Stimulated activated naive B cell treated with anti-CD40 and anti-IgM and Interleukin-4, amounts not matched to agents 10 μg/mL and 1 μg/mL and 100 μg/mL, for 72 hours (primary cell): ENCODE results near the gene ANKRD63.
A peak's percentile ranks its signal among the peaks of the same experiment; 100 is the strongest.

Source experiments
- ATAC-seq, 2 donors: fragments of 150-1000 bp; cut with Tn5 transposase; replicated peaks; 2 replicates each; pipeline ENCODE4 v1.10.0; 2021; ENCODE audit warnings: moderate library complexity in 1 of 2
- DNase-seq: peaks from one replicate; pipeline ENCODE4 v3.0.0; 2021
- H3K27ac Mint-ChIP-seq: one replicate; pipeline ENCODE4 v1.8.0; 2022; ENCODE audit warnings: mild to moderate bottlenecking, mixed read lengths
- H3K27me3 Mint-ChIP-seq, 2 donors: one replicate each; pipeline ENCODE4 v1.8.0; 2022; ENCODE audit warnings: mixed read lengths in 2 of 2
- H3K36me3 Mint-ChIP-seq, 2 donors: one replicate each; pipeline ENCODE4 v1.8.0; 2022; ENCODE audit warnings: mixed read lengths in 2 of 2, mild to moderate bottlenecking in 1 of 2
- H3K4me1 Mint-ChIP-seq, 2 donors: one replicate each; pipeline ENCODE4 v1.8.0; 2022; ENCODE audit warnings: mixed read lengths in 2 of 2, mild to moderate bottlenecking in 1 of 2
- H3K4me3 Mint-ChIP-seq, 2 donors: one replicate each; pipeline ENCODE4 v1.8.0; 2022; ENCODE audit warnings: mild to moderate bottlenecking in 2 of 2, mixed read lengths in 2 of 2, moderate library complexity in 1 of 2
- H3K9me3 Mint-ChIP-seq, 2 donors: one replicate each; pipeline ENCODE4 v1.8.0; 2022; ENCODE audit warnings: mixed read lengths in 2 of 2, mild to moderate bottlenecking in 1 of 2

The ANKRD63 gene

GRCh38 chr15:40307421-40308211, 24.8 kb upstream of the ANKRD63 start, which contains the start of gene PLCB2:
Gene PLCB2 (minus strand): TSS chr15:40307935. CDS start chr15:40307672, 263 bp downstream.
- no peaks in the 10 kb centered on the region for H3K27me3 Mint-ChIP-seq
- H3K36me3 Mint-ChIP-seq: peaks cover 17 to 18% of the 10 kb centered on the region in 2 donors
- H3K4me3 Mint-ChIP-seq: peak within 1 kb of the TSS; percentile 93 to 96
- no peaks in the 10 kb centered on the region for H3K9me3 Mint-ChIP-seq
- H3K4me1 Mint-ChIP-seq: peaks cover 23 to 41% of the 10 kb centered on the region in 2 donors
- peak; percentile 80 to 81 for ATAC-seq
- H3K27ac Mint-ChIP-seq: peak within 1 kb of the TSS; percentile 99
- peak; percentile 49 for DNase-seq

GRCh38 chr15:40306908-40307307, 24.0 kb upstream of the ANKRD63 start:
- peak overlapping the region; percentile 93 to 96 for H3K4me3 Mint-ChIP-seq
- no peaks in the 10 kb centered on the region for H3K27me3 Mint-ChIP-seq
- no peaks in the 10 kb centered on the region for H3K9me3 Mint-ChIP-seq
- ATAC-seq: no peak
- H3K27ac Mint-ChIP-seq: peak overlapping the region; percentile 70
- H3K36me3 Mint-ChIP-seq: peaks cover 21 to 23% of the 10 kb centered on the region in 2 donors
- H3K4me1 Mint-ChIP-seq: peaks cover 23 to 43% of the 10 kb centered on the region in 2 donors
- no peak for DNase-seq

- H3K36me3 Mint-ChIP-seq: peaks cover 26 to 28% of the 10 kb centered on the region in 2 donors
- ATAC-seq: no peak
- no peaks in the 10 kb centered on the region for H3K27me3 Mint-ChIP-seq
- peak overlapping the region; percentile 93 to 96 for H3K4me3 Mint-ChIP-seq
- no peaks in the 10 kb centered on the region for H3K9me3 Mint-ChIP-seq
- H3K4me1 Mint-ChIP-seq: peaks cover 26 to 48% of the 10 kb centered on the region in 2 donors
- H3K27ac Mint-ChIP-seq: peak overlapping the region; percentile 70
- DNase-seq: no peak
Observed at GRCh38 chr15:40306371-40306770, 23.5 kb upstream of the ANKRD63 start.

GRCh38 chr15:40305281-40305680, 22.4 kb upstream of the ANKRD63 start:
- Mint-ChIP-seq H3K9me3 (peaks cover 0 to 2% of the 10 kb centered on the region in 2 donors), H3K4me1 (peaks cover 26 to 48% of the 10 kb centered on the region in 2 donors), H3K27me3 (no peaks in the 10 kb centered on the region), H3K4me3 (no peak overlapping the region), H3K36me3 (peaks cover 31 to 38% of the 10 kb centered on the region in 2 donors), H3K27ac (peak overlapping the region; percentile 51)
- DNase-seq (no peak), ATAC-seq (no peak)

GRCh38 chr15:40303576-40303975, 20.7 kb upstream of the ANKRD63 start:
- H3K4me3 Mint-ChIP-seq: no peak overlapping the region
- ATAC-seq (no peak), DNase-seq (no peak)
- no peak overlapping the region for H3K27ac Mint-ChIP-seq
- peaks cover 15 to 32% of the 10 kb centered on the region in 2 donors for H3K4me1 Mint-ChIP-seq
- no peaks in the 10 kb centered on the region for H3K27me3 Mint-ChIP-seq
- H3K9me3 Mint-ChIP-seq: peaks cover 0 to 4% of the 10 kb centered on the region in 2 donors
- H3K36me3 Mint-ChIP-seq: peaks cover 44 to 55% of the 10 kb centered on the region in 2 donors

- H3K36me3 Mint-ChIP-seq: peaks cover 50 to 61% of the 10 kb centered on the region in 2 donors
- peaks cover 15 to 26% of the 10 kb centered on the region in 2 donors for H3K4me1 Mint-ChIP-seq
- H3K4me3 Mint-ChIP-seq: no peak overlapping the region
- no peaks in the 10 kb centered on the region for H3K27me3 Mint-ChIP-seq
- H3K27ac Mint-ChIP-seq: no peak overlapping the region
- DNase-seq (no peak), ATAC-seq (no peak)
- peaks cover 0 to 4% of the 10 kb centered on the region in 2 donors for H3K9me3 Mint-ChIP-seq
Observed at GRCh38 chr15:40302981-40303380, 20.1 kb upstream of the ANKRD63 start.

- H3K4me3 Mint-ChIP-seq: no peak overlapping the region
- peaks cover 0 to 4% of the 10 kb centered on the region in 2 donors for H3K9me3 Mint-ChIP-seq
- ATAC-seq (no peak), DNase-seq (no peak)
- H3K4me1 Mint-ChIP-seq: peaks cover 13 to 23% of the 10 kb centered on the region in 2 donors
- no peak overlapping the region for H3K27ac Mint-ChIP-seq
- no peaks in the 10 kb centered on the region for H3K27me3 Mint-ChIP-seq
- H3K36me3 Mint-ChIP-seq: peaks cover 51 to 67% of the 10 kb centered on the region in 2 donors
Observed at GRCh38 chr15:40302288-40302886, 19.5 kb upstream of the ANKRD63 start.

GRCh38 chr15:40301467-40302179, 18.8 kb upstream of the ANKRD63 start:
- Mint-ChIP-seq H3K4me1 (peaks cover 11 to 15% of the 10 kb centered on the region in 2 donors), H3K9me3 (peaks cover 0 to 4% of the 10 kb centered on the region in 2 donors), H3K4me3 (no peak overlapping the region), H3K27me3 (no peaks in the 10 kb centered on the region), H3K27ac (no peak overlapping the region), H3K36me3 (peaks cover 53 to 73% of the 10 kb centered on the region in 2 donors)
- ATAC-seq (no peak), DNase-seq (no peak)

- ATAC-seq: no peak
Observed at GRCh38 chr15:40300771-40301170, 17.9 kb upstream of the ANKRD63 start.

GRCh38 chr15:40300367-40300766, 17.5 kb upstream of the ANKRD63 start:
- no peak for ATAC-seq
- peaks cover 7 to 8% of the 10 kb centered on the region in 2 donors for H3K4me1 Mint-ChIP-seq
- H3K27me3 Mint-ChIP-seq: no peaks in the 10 kb centered on the region
- no peak overlapping the region for H3K27ac Mint-ChIP-seq
- peaks cover 0 to 4% of the 10 kb centered on the region in 2 donors for H3K9me3 Mint-ChIP-seq
- peaks cover 56 to 80% of the 10 kb centered on the region in 2 donors for H3K36me3 Mint-ChIP-seq
- no peak overlapping the region for H3K4me3 Mint-ChIP-seq
- no peak for DNase-seq

More at GRCh38 chr15:40300771-40301170, 17.9 kb upstream of the ANKRD63 start:
- no peak overlapping the region for H3K4me3 Mint-ChIP-seq
- H3K27ac Mint-ChIP-seq: no peak overlapping the region
- H3K4me1 Mint-ChIP-seq: peaks cover 5 to 7% of the 10 kb centered on the region in 2 donors
- no peak for DNase-seq
- no peaks in the 10 kb centered on the region for H3K27me3 Mint-ChIP-seq
- peaks cover 56 to 77% of the 10 kb centered on the region in 2 donors for H3K36me3 Mint-ChIP-seq
- peaks cover 0 to 4% of the 10 kb centered on the region in 2 donors for H3K9me3 Mint-ChIP-seq

GRCh38 chr15:40298216-40298935, 15.5 kb upstream of the ANKRD63 start:
- Mint-ChIP-seq H3K9me3 (peaks cover 0 to 4% of the 10 kb centered on the region in 2 donors), H3K36me3 (peaks cover 53 to 78% of the 10 kb centered on the region in 2 donors), H3K27ac (no peak overlapping the region), H3K4me3 (no peak overlapping the region), H3K27me3 (no peaks in the 10 kb centered on the region), H3K4me1 (peaks cover 7% of the 10 kb centered on the region in 2 donors)
- DNase-seq: no peak
- ATAC-seq: no peak

GRCh38 chr15:40297356-40297755, 14.5 kb upstream of the ANKRD63 start:
- H3K4me1 Mint-ChIP-seq: peaks cover 7% of the 10 kb centered on the region in 2 donors
- H3K36me3 Mint-ChIP-seq: peaks cover 47 to 76% of the 10 kb centered on the region in 2 donors
- no peaks in the 10 kb centered on the region for H3K27me3 Mint-ChIP-seq
- no peak overlapping the region for H3K27ac Mint-ChIP-seq
- DNase-seq (no peak), ATAC-seq (no peak)
- peaks cover 0 to 4% of the 10 kb centered on the region in 2 donors for H3K9me3 Mint-ChIP-seq
- H3K4me3 Mint-ChIP-seq: no peak overlapping the region

- no peak for DNase-seq
- ATAC-seq: no peak
- no peaks in the 10 kb centered on the region for H3K27me3 Mint-ChIP-seq
- peaks cover 0 to 4% of the 10 kb centered on the region in 2 donors for H3K9me3 Mint-ChIP-seq
- H3K4me3 Mint-ChIP-seq: no peak overlapping the region
- peaks cover 42 to 71% of the 10 kb centered on the region in 2 donors for H3K36me3 Mint-ChIP-seq
- H3K4me1 Mint-ChIP-seq: peaks cover 3 to 7% of the 10 kb centered on the region in 2 donors
- peak overlapping the region; percentile 68 for H3K27ac Mint-ChIP-seq
Observed at GRCh38 chr15:40296561-40297230, 13.8 kb upstream of the ANKRD63 start.
